Measurements from ENCODE around the gene BTBD9.

The BTBD9 gene

GRCh38 chr6:38639498-38640215 lies at the start of gene BTBD9:
Gene BTBD9, minus strand, starts transcription at chr6:38639929.
- peak; percentile 87 for DNase-seq

- no peak for DNase-seq
These were observed 48.9 kb upstream of the BTBD9 start for GRCh38 chr6:38688579-38689087.

GRCh38 chr6:38687549-38687948 lies 47.8 kb upstream of the BTBD9 start:
- no peak for DNase-seq

- no peak for DNase-seq
These were observed 47.3 kb upstream of the BTBD9 start for GRCh38 chr6:38687043-38687353.

DNA sequence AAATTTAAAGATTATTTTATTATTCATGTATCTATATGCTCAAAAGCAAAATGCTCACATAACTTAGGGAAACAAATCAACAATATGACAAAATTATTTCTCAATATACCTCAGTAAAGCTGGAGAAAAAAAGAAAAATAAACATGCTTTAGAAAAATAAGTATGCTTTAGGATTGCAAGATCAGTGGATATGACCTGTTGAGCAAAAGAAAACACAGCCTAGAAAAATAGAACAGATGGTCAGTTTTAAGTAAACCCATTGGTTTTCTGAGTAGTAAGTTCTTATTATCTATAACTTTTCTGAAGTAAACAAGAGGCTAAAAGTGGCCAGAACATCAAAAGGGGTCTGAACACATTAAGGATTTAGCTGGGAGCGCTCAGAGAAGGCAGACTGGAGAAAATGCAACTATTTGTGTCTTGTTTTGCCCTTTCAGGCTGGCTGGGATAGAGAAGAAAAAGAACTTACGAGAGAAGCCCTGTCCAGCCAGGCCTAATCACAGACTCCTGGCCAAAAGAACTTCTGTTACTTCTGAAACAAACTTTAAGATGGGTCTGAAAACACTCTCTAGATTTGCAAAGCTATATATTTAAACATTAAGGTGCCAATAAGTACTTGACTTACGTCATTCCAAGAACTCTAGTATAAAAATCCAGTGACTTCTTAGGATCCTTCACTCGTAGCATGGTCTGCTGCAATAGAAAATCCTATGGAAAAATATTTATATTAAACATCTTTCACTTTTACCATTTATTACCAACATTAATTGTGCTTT lies 46.7 kb upstream of the BTBD9 start:
- DNase-seq: no peak

GRCh38 chr6:38684904-38685303 lies 45.2 kb upstream of the BTBD9 start:
- DNase-seq: no peak

DNA sequence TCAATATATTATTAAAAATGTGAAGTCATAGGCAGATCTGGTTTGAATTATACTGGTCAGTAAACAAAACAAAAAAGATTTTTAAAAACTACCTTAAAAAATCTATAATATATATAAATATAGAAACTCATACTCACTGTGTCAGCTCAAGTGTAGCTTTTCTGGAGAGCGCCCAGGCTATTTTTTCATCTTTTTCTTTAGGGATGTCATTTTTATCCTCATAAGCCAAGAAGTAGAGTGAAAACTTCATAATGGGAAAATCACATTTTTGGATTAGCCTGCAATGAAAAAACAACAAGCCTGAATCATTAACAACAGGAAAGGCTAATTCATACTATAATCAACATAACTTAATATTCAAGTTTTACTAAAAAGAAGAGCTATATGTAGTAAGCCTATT lies 44.5 kb upstream of the BTBD9 start:
- DNase-seq: no peak

DNA sequence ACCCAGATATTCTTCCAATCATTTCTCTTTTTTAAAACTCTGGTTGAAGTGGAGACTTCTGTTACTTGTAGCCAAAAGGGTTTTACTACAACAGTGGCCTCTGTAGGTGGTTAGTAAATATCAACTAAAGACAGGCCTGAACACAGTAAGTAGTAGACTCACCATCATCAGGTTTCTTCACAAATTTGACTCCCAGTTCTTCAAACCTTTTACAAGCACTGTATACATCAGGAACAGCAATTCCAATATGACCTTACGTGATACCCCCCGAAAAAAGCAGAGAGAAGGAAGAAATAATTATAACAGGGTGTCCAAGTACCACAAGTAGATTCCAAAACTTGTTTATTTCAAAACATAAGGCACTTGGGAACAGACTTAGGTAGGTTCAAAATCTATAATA lies 42.1 kb upstream of the BTBD9 start:
- DNase-seq: no peak

DNA sequence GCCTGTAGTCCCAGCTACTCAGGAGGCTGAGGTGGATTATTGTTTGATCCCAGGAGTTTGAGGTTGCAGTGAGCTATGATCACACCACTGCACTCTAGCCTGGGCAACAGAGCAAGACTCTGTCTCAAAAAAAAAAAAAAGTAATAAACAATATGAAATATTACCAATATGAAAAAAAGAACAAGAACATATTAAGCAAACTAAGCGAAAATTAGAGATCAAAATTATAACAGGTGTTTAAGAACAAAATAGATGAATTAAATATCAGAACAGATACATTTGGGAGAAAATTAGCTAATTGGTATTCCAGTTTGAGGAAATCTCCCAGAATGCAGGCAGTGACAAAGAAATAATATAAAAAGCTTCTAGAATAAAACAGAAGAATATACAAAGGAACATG lies 39.9 kb upstream of the BTBD9 start:
- DNase-seq: no peak

DNA sequence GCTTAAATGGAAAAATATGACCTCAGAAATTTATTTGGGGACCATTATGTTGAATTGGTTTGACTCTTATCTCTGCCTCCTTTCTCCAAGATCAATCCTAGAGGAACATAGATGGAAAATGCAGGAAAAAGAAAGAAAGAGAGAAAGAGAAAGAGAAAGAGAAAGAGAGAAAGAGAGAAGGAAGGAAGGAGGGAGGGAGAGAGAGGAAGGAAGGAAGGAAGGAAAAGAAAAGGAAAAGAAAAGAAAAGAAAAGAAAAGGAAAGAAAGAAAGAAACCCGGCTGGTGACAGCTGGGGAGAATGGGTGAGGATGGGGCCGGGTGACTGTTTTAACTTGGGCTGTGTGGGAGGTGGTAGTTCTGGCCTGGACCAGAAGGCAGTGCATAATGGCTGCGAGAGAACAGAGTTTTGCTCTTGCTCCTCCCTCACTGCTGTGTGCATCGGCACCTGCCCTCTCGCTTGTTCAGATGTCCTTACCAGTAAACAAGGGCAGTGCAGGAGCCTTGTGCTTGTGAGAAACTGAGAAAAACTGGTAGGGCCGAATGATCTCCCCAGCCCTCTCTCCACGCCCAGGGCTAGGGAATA lies 38.5 kb upstream of the BTBD9 start:
- DNase-seq: no peak

DNA sequence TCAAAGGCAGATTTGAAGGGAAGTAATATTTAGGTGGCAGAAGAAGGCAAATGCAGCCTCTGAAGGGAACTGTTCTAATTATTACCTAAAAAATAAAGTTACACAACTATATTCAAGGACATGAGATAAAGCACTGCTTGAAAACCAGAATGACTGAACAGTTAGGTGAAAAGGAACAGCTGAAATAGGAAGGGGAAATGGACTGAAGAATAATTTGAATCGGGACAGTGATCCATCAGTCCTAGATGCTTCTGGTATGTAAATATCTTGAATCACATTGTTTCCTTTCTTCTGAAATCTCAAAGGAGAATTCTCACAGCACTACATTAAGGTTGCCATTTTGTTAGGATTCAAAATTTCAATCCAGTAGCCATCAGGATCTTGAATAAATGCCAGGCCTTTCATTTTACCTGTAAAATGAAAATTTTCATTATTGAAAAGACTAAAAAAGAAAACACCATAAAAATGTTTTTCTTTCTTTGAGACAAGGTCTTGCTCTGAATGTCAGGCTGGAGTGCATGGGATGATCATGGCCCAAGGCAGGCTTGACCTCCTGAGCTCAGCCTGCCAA lies 37.3 kb upstream of the BTBD9 start:
- DNase-seq: no peak

- DNase-seq: no peak
These were observed 36.7 kb upstream of the BTBD9 start for GRCh38 chr6:38676236-38676973.

DNA sequence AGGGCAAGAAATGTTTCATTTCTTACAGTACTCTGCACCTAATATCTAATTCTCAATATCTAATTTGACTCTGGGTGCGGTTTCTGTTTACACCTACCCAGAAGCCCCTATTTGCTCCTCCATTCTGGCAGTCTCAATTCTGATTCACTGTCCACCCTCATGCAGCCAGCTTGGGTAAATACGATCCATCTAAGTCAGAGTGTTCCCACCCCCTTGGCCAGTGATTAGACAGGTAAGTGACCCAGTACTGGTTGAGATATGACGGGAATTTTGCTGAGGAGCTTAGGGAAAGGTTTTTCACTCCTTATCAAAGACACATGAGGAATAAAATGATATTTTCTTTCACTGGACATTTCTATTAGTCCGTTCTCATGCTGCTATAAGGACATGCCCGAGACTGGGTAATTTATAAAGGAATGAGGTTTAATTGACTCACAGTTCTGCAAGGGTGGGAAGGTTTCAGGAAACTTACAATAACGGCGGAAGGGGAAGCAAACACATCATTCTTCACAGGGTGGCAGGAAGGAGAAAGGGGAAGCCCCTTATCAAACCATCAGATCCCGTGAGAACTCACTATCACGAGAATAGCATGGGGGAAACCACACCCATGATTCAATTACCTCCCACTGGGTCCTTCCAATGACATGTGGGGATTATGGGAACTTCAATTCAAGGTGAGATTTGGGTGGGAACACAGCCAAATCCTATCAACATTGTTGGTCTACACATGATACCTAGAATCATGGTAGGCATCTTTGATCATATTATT lies 33.9 kb upstream of the BTBD9 start:
- DNase-seq: peak; percentile 27

DNA sequence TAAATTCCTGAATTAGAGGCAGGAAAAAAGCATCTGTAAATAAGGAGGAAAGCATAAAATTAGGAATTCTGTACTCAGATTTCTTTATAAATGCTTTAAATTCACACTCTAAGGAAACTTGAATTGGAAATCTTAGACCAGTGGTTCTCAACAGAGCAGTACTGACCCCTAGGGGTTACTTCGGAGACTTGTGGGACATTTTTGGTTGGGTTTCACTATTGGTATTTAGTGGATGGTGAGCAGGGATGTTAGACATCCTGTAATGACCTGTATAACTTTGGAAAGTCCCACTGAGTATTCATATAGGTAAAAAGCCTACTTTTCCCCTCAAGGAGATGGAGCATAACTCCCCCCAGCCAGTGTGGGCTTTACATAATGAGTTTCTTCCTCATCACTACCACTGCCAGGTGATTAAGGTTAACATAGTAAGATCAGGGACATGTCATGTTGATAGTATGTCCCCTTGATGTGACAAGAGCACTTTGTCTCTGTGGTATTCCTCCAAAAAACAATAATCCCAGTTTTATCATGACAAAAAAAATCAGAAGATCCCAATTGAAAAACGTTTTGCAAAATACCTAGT lies 32.2 kb upstream of the BTBD9 start:
- DNase-seq: no peak

- DNase-seq: no peak
These were observed 18.9 kb upstream of the BTBD9 start for GRCh38 chr6:38658418-38659167.

DNA sequence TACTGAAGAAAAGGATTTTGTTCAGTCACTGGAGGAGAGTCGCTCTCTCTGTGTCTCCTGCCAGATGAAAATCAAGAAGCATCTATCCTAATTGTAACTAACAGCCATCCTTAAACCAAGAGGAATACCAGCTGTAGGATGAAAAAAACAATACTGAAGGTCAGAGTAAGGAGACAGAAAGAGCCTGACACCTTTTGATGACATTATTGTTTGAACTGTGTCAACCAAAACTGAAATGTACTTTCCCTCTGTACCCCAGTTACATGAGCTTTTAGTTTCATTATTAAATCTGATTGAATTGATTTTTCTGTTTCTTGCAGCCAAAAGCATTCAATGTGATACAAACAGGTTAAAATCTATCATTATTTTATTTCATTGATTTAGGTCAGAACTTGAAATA lies 17.2 kb upstream of the BTBD9 start:
- no peak for DNase-seq

GRCh38 chr6:38654263-38654662 lies 14.5 kb upstream of the BTBD9 start:
- no peak for DNase-seq

GRCh38 chr6:38651121-38651784 lies 11.5 kb upstream of the BTBD9 start:
- no peak for DNase-seq

- no peak for DNase-seq
These were observed 10.6 kb upstream of the BTBD9 start for GRCh38 chr6:38650207-38650752.

- DNase-seq: no peak
These were observed 10.0 kb upstream of the BTBD9 start for GRCh38 chr6:38649744-38650143.
